Endometrial microvascular endothelial cells (primary cell): ENCODE data around the gene NUDCD3. TPM values are rescaled to one million over a fixed set of nuclear protein-coding genes. Genes with fewer than 3 reads are reported as not detected.

Source experiments
- in situ Hi-C: cut with HindIII; loops from 2 replicates; pipeline ENCODE4 v1.10.0; 2017; ENCODE audit warnings: low sequenced_read_pairs, low pct_unique_long_range_greater_than_20kb; ENCODE audit errors: inconsistent ontology term
- total RNA-seq: library from RNA; depleted of rRNA; stranded (reverse); fragments of >200 nt; gene quantifications from one replicate; pipeline ENCODE4 v1.2.3, GENCODE V29; 2015; ENCODE audit errors: inconsistent ontology term

Gene NUDCD3
- total RNA-seq, 1 donor from 2014 or later: 89.1 TPM

GRCh38 chr7:44346063-44346462 is 144.4 kb downstream of the NUDCD3 start:
- in situ Hi-C loops: no loop called here

DNA sequence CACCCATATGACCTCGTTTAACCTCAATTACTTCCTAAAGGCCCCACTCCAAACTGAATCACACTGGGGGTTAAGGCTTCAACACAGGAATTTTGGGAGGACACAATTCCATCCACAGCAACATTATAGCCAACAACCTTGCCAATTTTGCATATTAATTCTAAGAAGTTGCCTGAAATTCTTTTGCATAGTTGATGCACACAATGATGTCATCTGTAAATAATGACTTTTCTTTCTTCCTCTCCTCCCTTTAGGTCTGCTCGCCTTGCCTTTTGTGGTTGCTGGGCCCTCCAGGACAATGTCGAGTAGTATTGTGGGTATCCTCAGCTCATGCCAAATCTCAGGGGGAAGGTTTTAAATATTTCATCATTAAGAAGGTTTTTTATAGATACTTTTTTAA is 149.1 kb downstream of the NUDCD3 start:
- in situ Hi-C loops: no loop called here

DNA sequence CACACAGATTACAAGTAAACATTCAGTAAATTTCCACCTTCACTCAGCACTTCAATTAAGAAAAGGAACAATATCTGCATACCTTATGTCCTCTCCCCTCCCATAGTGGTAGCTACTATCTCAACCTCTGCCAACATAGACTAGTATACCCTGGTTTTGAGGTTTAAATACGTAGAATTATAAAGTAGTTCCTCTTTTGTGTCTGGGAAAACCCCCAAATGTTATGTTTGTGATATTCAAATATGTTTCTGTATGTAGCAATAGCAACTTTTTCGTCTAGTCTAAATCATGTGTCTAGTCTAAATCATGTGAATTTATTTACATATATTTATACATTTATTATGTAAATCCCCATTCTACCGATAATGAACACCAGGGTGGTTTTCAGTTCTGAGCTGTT is 151.9 kb downstream of the NUDCD3 start:
- in situ Hi-C loops: no loop called here

DNA sequence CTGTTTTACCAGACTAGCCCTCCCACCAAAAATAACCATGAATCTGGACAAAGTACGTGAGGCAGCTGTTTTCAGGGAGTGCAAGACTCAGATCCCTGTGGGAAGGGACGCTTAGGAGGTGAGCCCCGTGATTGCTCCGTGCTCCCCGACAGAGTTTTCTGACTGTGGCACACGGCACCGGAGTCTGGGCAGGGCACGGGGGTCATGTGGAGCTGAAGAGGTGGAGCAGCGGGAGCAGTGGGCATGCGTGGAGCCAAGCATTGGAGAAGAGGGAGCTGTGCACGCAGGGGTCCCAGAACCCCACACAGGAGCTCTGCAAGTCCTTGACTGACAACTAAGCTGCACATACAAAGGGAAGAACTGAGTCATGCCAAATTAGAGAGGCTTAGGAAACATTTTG is 154.0 kb downstream of the NUDCD3 start:
- in situ Hi-C loops: no loop called here

- in situ Hi-C loops: no loop called here
Observed at GRCh38 chr7:44335184-44335583, 155.3 kb downstream of the NUDCD3 start.

- in situ Hi-C loops: no loop called here
Observed at GRCh38 chr7:44334734-44335097, 155.7 kb downstream of the NUDCD3 start.

GRCh38 chr7:44333911-44334733 is 156.3 kb downstream of the NUDCD3 start:
- in situ Hi-C loops: no loop called here

DNA sequence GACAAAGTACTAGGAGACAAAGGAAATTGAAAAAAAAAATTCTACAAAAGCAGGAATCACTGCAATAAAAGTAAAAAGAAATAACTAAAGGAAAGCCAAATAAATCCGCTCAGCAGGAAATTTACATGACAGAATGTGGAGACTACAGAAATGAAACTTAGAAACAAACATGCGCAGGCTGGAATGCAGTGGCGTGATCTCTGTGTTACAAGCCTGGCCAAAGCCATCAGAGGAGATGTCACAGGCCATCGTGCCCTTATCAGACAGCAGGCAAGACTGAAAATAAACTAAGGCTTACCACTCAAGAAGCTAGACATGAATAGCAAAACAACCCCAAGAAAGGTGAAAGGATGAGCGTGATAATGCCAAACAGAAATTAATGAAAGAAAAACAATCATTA is 158.8 kb downstream of the NUDCD3 start:
- in situ Hi-C loops: no loop called here

GRCh38 chr7:44330331-44330730 is 160.1 kb downstream of the NUDCD3 start:
- in situ Hi-C loops: no loop called here

DNA sequence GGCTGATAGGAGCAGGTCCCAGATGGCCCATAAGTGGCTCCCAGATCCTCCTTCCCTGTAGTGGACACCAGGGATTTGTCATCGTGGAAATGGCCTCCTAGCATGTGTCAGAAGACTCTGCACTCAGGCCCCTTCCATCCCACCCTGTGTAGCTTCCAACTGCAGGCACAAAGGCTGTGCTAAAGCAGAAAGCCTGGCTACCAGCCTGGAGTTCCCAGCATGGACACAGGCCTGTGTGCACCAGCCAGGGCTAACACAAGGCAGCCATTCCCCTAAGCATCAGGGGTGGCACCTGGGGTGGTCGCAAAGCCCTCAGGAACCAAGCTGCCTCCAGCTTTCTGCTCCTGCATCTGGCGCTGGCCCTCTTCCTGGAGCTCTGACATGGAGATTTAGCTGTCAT is 160.6 kb downstream of the NUDCD3 start:
- in situ Hi-C loops: no loop called here

Other genes with a start within 250 kb of the NUDCD3 start
- gene CAMK2B, start 165.1 kb downstream of the NUDCD3 start, total RNA-seq: not detected
- not detected for gene NPC1L1, start 50.7 kb upstream of the NUDCD3 start, total RNA-seq
- 89.1 TPM for gene DDX56, start 83.2 kb upstream of the NUDCD3 start, total RNA-seq
- 141 TPM for gene TMED4, start 91.6 kb upstream of the NUDCD3 start, total RNA-seq
- 116 TPM for gene OGDH, start 116.0 kb upstream of the NUDCD3 start, total RNA-seq